Fibroblast of skin of abdomen (primary cell): ENCODE results near the gene WDFY2.

Experiments used
- DNase-seq: peaks from one replicate; pipeline ENCODE4 v3.0.0-alpha.2; 2013

Gene WDFY2

DNA sequence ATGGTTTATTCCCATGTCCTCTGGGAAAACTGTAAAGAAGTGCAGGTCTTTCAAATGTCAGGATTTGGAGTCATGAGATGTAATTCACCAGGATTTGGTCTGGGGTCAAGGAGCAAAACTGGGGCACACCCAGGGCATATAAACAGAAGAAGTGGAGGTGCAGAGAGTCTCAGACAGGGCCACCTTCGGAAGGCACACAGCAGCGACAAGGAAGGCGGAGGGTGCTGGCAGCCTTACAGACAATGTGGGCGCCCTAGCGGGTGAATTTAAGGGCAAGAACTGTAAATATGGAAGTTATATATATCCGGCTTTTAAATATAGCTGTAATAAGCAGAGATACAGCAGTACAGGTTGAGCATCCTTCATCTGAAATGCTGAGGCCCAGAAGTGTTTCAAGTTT, 188.5 kb downstream of the WDFY2 start:
- DNase-seq = no peak

- no peak for DNase-seq
These were observed 189.3 kb downstream of the WDFY2 start for GRCh38 chr13:51773515-51773914.

GRCh38 chr13:51776179-51776578, 191.9 kb downstream of the WDFY2 start:
- no peak for DNase-seq

GRCh38 chr13:51777921-51778320, 193.7 kb downstream of the WDFY2 start:
- DNase-seq = no peak

GRCh38 chr13:51778392-51778791, 194.1 kb downstream of the WDFY2 start:
- DNase-seq = no peak

GRCh38 chr13:51780099-51780498, 195.8 kb downstream of the WDFY2 start:
- no peak for DNase-seq

- no peak for DNase-seq
These were observed 197.2 kb downstream of the WDFY2 start for GRCh38 chr13:51781246-51782022.

GRCh38 chr13:51782026-51782710, 197.9 kb downstream of the WDFY2 start:
- no peak for DNase-seq

- DNase-seq = no peak
These were observed 199.3 kb downstream of the WDFY2 start for GRCh38 chr13:51783428-51784094.

DNA sequence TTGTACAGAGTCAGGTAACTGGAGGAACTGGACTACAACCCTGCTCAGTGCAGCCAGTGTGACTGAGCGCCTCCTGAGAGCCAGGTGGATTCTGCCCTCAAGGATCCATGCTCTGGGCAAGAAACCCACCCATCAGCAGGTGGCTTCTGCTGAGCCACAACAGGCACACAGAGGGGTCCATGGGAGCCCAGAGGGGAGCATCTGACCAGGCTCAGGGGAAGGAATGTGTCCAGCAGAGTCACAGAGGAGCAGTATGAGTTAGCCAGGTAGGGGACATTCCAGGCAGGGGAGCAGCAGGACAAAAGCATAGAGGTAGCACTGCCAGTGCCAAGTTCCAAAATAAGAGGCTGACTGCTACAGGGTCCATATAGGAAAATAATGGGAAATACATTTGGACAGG, 199.8 kb downstream of the WDFY2 start:
- DNase-seq = no peak

DNA sequence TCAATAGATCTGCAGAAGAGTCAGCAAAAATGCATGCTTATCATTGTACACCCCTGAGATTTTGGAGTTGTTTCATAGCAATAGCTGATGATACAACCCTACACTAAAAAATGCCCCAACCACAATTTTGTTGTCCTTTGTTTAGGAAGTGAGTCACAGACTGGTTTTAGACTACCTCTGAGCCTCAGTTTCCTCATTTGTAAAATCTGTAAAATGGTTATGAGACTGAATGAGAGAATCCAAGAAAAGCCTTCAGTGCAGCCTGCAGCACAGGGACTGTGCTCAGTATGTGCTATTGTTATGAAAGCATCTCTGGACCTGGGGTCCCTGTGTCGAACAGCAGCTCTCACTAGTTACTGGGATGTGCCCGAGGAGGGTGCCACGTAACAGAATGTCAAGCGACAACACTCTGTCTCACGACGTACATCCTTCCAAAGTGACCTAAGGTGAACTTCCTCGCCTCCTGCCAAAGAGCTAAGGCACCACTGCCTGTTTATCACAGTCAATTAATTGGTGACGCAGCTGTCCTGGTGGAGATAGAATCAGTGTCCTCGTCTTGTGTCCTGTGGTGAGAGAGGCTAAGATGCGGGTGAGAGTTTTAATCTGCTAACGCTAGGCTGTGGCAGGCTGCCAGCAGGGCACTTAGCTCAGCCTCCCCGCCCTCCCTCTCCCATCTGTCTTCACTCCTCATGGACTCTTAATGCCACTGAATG, 201.6 kb downstream of the WDFY2 start:
- peak; percentile 50 for DNase-seq

- no peak for DNase-seq
These were observed 202.4 kb downstream of the WDFY2 start for GRCh38 chr13:51786425-51787265.

GRCh38 chr13:51793570-51794271, 209.5 kb downstream of the WDFY2 start:
- DNase-seq = peak; percentile 91

- no peak for DNase-seq
These were observed 210.7 kb downstream of the WDFY2 start for GRCh38 chr13:51794964-51795363.

DNA sequence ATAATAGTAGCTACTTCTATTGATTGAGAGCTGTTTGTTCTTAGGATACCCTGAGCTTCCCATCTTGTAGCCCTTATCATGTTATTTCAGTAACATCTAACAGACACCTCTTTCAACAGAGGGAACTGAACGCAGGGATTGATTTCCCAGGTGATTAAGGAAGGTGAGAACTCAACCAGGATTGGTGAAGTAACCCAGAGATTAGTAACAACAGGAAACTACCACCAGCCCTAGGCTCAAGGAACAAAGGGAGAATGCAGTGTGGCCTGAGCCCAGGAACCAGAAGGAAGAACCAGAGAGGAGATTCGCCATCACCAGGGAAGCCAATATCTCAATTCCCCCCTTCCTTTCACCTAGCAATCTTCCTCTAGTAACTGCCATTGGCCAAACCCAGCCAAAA, 211.2 kb downstream of the WDFY2 start:
- no peak for DNase-seq

DNA sequence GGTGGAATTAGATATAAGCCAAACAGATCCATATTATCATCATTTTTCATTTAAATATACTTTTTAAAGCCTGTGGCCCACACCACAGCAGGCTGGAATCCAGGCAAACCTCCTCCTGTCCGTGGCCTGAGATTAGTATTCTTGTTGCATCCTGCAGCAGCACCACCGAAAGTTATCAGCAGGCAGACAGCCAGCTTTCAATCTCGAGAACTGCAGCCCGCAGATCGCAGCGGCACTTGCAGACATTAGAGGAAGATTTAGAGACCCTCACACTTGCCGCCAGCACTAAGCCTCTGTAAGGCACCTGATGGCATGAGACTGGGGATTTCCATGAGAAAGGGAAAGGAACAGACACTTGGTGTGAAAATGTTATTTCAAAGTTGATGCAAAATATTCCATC, 212.3 kb downstream of the WDFY2 start:
- no peak for DNase-seq

GRCh38 chr13:51797664-51798488, 213.6 kb downstream of the WDFY2 start:
- DNase-seq = peak; percentile 62

DNA sequence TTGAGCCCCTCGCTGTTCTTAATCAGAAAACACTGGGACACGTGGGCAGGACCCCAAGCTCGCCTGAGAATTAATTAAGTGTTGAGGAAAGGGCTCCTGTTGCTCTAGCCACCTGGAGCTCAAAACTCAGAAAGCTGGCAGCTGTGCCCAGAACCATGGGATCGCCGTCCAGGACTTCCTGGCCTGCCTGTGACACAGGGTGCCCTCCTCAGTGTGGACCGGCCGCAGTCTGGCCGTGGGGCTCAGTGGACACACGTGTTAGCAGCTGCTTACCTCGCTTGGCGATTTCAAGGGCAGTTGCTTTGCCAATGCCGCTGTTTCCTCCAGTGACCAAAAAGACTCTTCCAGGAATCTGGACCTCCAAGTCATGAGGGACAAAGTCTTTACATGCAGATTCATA, 215.0 kb downstream of the WDFY2 start:
- no peak for DNase-seq

DNA sequence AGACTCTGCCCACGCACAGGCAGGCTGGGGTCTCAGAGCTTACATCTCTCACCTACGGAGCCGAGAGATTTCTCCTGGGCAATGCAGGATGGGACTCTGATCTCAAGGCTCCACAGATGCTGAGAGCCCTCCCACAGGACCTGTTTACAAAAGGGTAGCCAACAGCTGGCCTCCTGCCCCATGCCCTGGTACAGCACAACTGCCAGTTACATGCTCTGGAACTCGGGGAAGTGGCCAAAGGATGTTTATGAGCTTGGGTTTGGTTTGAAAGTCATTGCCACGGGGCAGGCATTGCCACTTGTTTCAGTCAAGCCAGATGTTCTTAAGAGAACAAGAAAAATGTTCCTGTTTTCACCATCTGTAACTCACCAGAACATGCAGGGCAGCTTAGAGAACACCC, 216.2 kb downstream of the WDFY2 start:
- no peak for DNase-seq

DNA sequence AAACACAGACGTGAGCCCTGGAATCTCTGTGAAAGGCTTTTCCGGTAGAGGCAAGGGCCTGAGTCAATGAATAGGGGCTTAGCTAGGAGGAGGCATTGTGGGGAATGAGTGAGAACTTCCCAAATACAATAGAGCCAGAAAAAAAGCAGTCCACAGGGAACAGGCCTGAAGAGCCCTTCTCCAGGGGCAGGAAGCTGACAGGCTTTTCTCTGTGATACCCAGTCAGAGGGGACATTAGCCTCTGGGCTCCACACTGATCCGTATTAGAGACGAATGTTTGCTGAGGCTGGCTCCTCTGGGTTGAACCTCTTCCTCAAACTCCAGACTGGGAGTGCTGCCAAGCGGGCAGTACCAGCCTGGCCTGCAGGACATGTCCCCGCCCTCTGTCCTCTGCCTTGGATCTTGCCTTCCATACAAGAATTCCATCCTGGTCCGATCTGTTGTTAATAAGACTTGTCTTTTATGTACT, 217.4 kb downstream of the WDFY2 start:
- DNase-seq = no peak
